ENCODE data around the gene ZIC1. TPM values are rescaled to one million over a fixed set of nuclear protein-coding genes. Genes with fewer than 3 reads are reported as not detected.

The ZIC1 gene
- total RNA-seq, 2 experiments from 2014 or later, result not detected

GRCh38 chr3:147404000-147404799 is 5.0 kb upstream of the ZIC1 start:
- CTCF ChIA-PET (ENCODE audit: unreplicated experiment), result no interaction called here
- no peaks in the 10 kb centered on the region for H3K79me2 ChIP-seq (ENCODE audit: insufficient read depth, low read depth, low read length)
- no peaks in the 10 kb centered on the region for H3K9me3 ChIP-seq (ENCODE audit: low read length)
- H3K4me2 ChIP-seq (ENCODE audit: low read length), result no peak overlapping the region
- TF ChIP-seq CTCF (conservative IDR thresholded peaks at IDR 0.05; ENCODE audit: low read length) (no peak), EZH2phosphoT487 (IDR thresholded peaks at IDR 0.05; ENCODE audit: borderline replicate concordance, low read depth, low read length) (no peak)
- no TSS peak for BruUV-seq (replicated peaks)
- no peaks in the 10 kb centered on the region for H4K20me1 ChIP-seq (ENCODE audit: insufficient read depth, low read length)
- DNase-seq (ENCODE audit: low spot score), result no peak
- H2AFZ ChIP-seq (ENCODE audit: low read length), result no peak overlapping the region
- intact Hi-C loops (cut with micrococcal nuclease; ENCODE audit: unreplicated experiment), result no loop called here
- POLR2A ChIA-PET, result interaction anchor here (0.7 kb wide), 1 partner anchor 454 kb away, joined by 3 read pairs; no protein-coding TSS in a partner anchor
- no peak overlapping the region for H3K4me3 ChIP-seq (ENCODE audit: low read depth, low read length, poor library complexity, severe bottlenecking)
- H3K9me2 ChIP-seq (ENCODE audit: insufficient read depth, low read length), result no peaks in the 10 kb centered on the region
- H3K27ac ChIP-seq (ENCODE audit: low read depth, low read length, poor library complexity, severe bottlenecking), result no peak overlapping the region
- no peaks in the 10 kb centered on the region for H3K36me3 ChIP-seq (ENCODE audit: insufficient read depth, low read length)
- no peaks in the 10 kb centered on the region for H3K4me1 ChIP-seq (ENCODE audit: insufficient read depth, low read length, poor library complexity, severe bottlenecking)

GRCh38 chr3:147404800-147405230 is 4.3 kb upstream of the ZIC1 start:
- H3K4me3 ChIP-seq (ENCODE audit: low read depth, low read length, poor library complexity, severe bottlenecking), result no peak overlapping the region
- no peaks in the 10 kb centered on the region for H3K36me3 ChIP-seq (ENCODE audit: insufficient read depth, low read length)
- intact Hi-C loops (cut with micrococcal nuclease; ENCODE audit: unreplicated experiment), result no loop called here

More at GRCh38 chr3:147404800-147405230, 4.3 kb upstream of the ZIC1 start:
- no TSS peak for BruUV-seq (replicated peaks)
- Histone ChIP-seq H2AFZ (ENCODE audit: low read length) (no peak overlapping the region), H3K27ac (ENCODE audit: low read depth, low read length, poor library complexity, severe bottlenecking) (no peak overlapping the region), H3K79me2 (ENCODE audit: insufficient read depth, low read depth, low read length) (no peaks in the 10 kb centered on the region), H3K4me1 (ENCODE audit: insufficient read depth, low read length, poor library complexity, severe bottlenecking) (no peaks in the 10 kb centered on the region), H4K20me1 (ENCODE audit: insufficient read depth, low read length) (no peaks in the 10 kb centered on the region), H3K4me2 (ENCODE audit: low read length) (no peak overlapping the region), H3K9me3 (ENCODE audit: low read length) (no peaks in the 10 kb centered on the region), H3K9me2 (ENCODE audit: insufficient read depth, low read length) (no peaks in the 10 kb centered on the region)
- POLR2A ChIA-PET, result no interaction called here
- CTCF ChIA-PET (ENCODE audit: unreplicated experiment), result no interaction called here
- no peak for DNase-seq (ENCODE audit: low spot score)
- TF ChIP-seq EZH2phosphoT487 (IDR thresholded peaks at IDR 0.05; ENCODE audit: borderline replicate concordance, low read depth, low read length), result no peak
- TF ChIP-seq CTCF (conservative IDR thresholded peaks at IDR 0.05; ENCODE audit: low read length), result no peak
